Endothelial cell of umbilical vein (primary cell): Measurements from ENCODE around the gene IL22RA1. TPM values are rescaled to one million over a fixed set of nuclear protein-coding genes. Genes with fewer than 3 reads are reported as not detected.

Experiments used
- BruUV-seq: library from RNA; stranded (reverse); fragments of 400-500 nt; replicated peaks from 2 replicates; lab custom pipeline; 2021; lab: Mats Ljungman, UMichigan
- CTCF ChIA-PET: fragments of 300-600, 350-600 bp; sonication (Branson Sonifier 250); formaldehyde crosslinking; loops from one replicate; lab custom pipeline; 2021; ENCODE audit warnings: antibody characterized with exemption, inconsistent platforms; lab: Charles Lee
- POLR2A ChIA-PET: fragments of 300-600, 350-600 bp; sonication (Branson Sonifier 250); formaldehyde crosslinking; loops from one replicate; lab custom pipeline; 2021; ENCODE audit warnings: antibody characterized with exemption, inconsistent platforms; lab: Charles Lee
- DNase-seq: peaks from one replicate; pipeline ENCODE4 v3.0.0-alpha.2; 2011; ENCODE audit warnings: low read depth, low spot score
- FAIRE-seq: peaks from 2 replicates; lab custom pipeline; 2011; peaks lifted over from hg19 to GRCh38; lab: Jason Lieb, UNC
- H2AFZ ChIP-seq: 2 replicates; pipeline ENCODE4 v1.6.0; 2012; ENCODE audit warnings: low read depth, low read length, control low read depth, inconsistent platforms
- H3K27ac ChIP-seq: 2 replicates; pipeline ENCODE4 v1.5.1; 2011; ENCODE audit warnings: low read depth, mild to moderate bottlenecking, control low read depth, low read length, moderate library complexity; ENCODE audit not compliant: insufficient read depth
- H3K27me3 ChIP-seq, 2 experiments: 2 replicates each; pipeline versions ENCODE4 v1.6.0 to v1.6.1; 2011; ENCODE audit warnings: low read length in 2 of 2, mixed read lengths in 1 of 2; ENCODE audit not compliant: control insufficient read depth in 2 of 2, insufficient read depth in 2 of 2
- H3K36me3 ChIP-seq, 2 experiments: 2 replicates in 1 of 2; 3 replicates in 1 of 2; pipeline ENCODE4 v1.5.1; 2011; ENCODE audit warnings: low read length in 2 of 2, mild to moderate bottlenecking in 1 of 2, moderate library complexity in 1 of 2; ENCODE audit not compliant: control insufficient read depth in 2 of 2, insufficient read depth in 2 of 2; ENCODE audit errors: extremely low read depth in 1 of 2
- H3K4me1 ChIP-seq: 3 replicates; pipeline ENCODE4 v1.5.1; 2011; ENCODE audit warnings: mild to moderate bottlenecking, low read length; ENCODE audit not compliant: control insufficient read depth, insufficient read depth; ENCODE audit errors: extremely low read depth
- H3K4me2 ChIP-seq: 2 replicates; pipeline ENCODE4 v1.6.1; 2011; ENCODE audit warnings: low read length, control low read depth, mixed read lengths; ENCODE audit not compliant: insufficient read depth
- H3K4me3 ChIP-seq, 3 experiments: fragments of 200-600 bp in 1 of 3; sonication (generic), shearing (Covaris generic) in 1 of 3; replicated peaks in 1 of 3; 2 replicates each; pipeline ENCODE4 v1.5.1; 2011 to 2016; ENCODE audit warnings: control low read depth in 3 of 3, low read length in 3 of 3, mild to moderate bottlenecking in 2 of 3, inconsistent platforms in 1 of 3, low read depth in 1 of 3, moderate library complexity in 1 of 3; ENCODE audit not compliant: insufficient read depth in 1 of 3
- H3K79me2 ChIP-seq: 2 replicates; pipeline ENCODE4 v1.6.0; 2012; ENCODE audit warnings: low read length, inconsistent platforms; ENCODE audit not compliant: control insufficient read depth, insufficient read depth
- H3K9ac ChIP-seq: replicated peaks from 2 replicates; pipeline ENCODE3; 2011; ENCODE audit warnings: low read length, control low read depth; ENCODE audit not compliant: insufficient read depth; ENCODE audit errors: extremely low read depth
- H3K9me1 ChIP-seq: replicated peaks from 3 replicates; pipeline ENCODE4 v1.6.0; 2011; ENCODE audit warnings: mild to moderate bottlenecking, low read length; ENCODE audit not compliant: control insufficient read depth, insufficient read depth; ENCODE audit errors: extremely low read depth
- H3K9me3 ChIP-seq: replicated peaks from 2 replicates; pipeline ENCODE4 v1.5.1; 2012; ENCODE audit warnings: low read length, inconsistent platforms; ENCODE audit not compliant: control insufficient read depth, insufficient read depth
- H4K20me1 ChIP-seq: replicated peaks from 2 replicates; pipeline ENCODE3; 2011; ENCODE audit warnings: mild to moderate bottlenecking, low read length; ENCODE audit not compliant: control insufficient read depth, insufficient read depth; ENCODE audit errors: extremely low read depth
- EZH2 ChIP-seq: IDR thresholded peaks from 2 replicates; pipeline ENCODE4 v1.6.1; 2012; ENCODE audit warnings: borderline replicate concordance, low read depth, mild to moderate bottlenecking, moderate library complexity, low read length, inconsistent platforms; ENCODE audit not compliant: severe bottlenecking
- FOS ChIP-seq: IDR thresholded peaks from 2 replicates; pipeline ENCODE4 v1.6.1; 2011; ENCODE audit warnings: mild to moderate bottlenecking, low read length, moderate library complexity, borderline replicate concordance; ENCODE audit not compliant: insufficient read depth
- GATA2 ChIP-seq: IDR thresholded peaks from 2 replicates; pipeline ENCODE4 v1.7.0; 2011; ENCODE audit warnings: low read depth, mild to moderate bottlenecking, moderate library complexity, mixed read lengths, low read length; ENCODE audit not compliant: insufficient read length, insufficient read depth
- JUN ChIP-seq: IDR thresholded peaks from 2 replicates; pipeline ENCODE4 v1.6.1; 2011; ENCODE audit warnings: borderline replicate concordance, low read depth; ENCODE audit not compliant: insufficient read length, insufficient read depth
- MYC ChIP-seq: IDR thresholded peaks from one replicate; pipeline ENCODE4 v1.6.1; 2011; ENCODE audit warnings: mild to moderate bottlenecking, low read depth, low read length
- POLR2A ChIP-seq: IDR thresholded peaks from 2 replicates; pipeline ENCODE4 v1.6.1; 2012; ENCODE audit warnings: low read depth, mild to moderate bottlenecking, control low read depth, low read length
- POLR2AphosphoS5 ChIP-seq: IDR thresholded peaks from 2 replicates; pipeline ENCODE4 v1.6.1; 2012; ENCODE audit warnings: low read depth, mild to moderate bottlenecking, control low read depth, low read length, moderate library complexity; ENCODE audit not compliant: insufficient read depth
- dilution Hi-C: fragments of 300-500 bp; cut with MboI; formaldehyde crosslinking; loops from one replicate; pipeline ENCODE4 v1.15.0; 2019; ENCODE audit warnings: low sequenced_read_pairs; ENCODE audit not compliant: extremely low pct_ligation_motif_present
- intact Hi-C: fragments of 100-400 bp; cut with micrococcal nuclease; formaldehyde crosslinking; loops from one replicate; pipeline ENCODE4 v1.10.0; 2022
- polyA plus RNA-seq, 4 experiments: library from polyadenylated mRNA; depleted of rRNA in 3 of 4; stranded (reverse) in 3 of 4; unstranded in 1 of 4; fragments of >200 nt; gene quantifications; 2 replicates each; pipeline versions ENCODE4 v1.2.1 to v1.2.3, GENCODE V29; 2011 to 2012; ENCODE audit warnings: missing spikeins in 1 of 4
- total RNA-seq: library from RNA; stranded (reverse); gene quantifications from 2 replicates; pipeline ENCODE4 v1.2.3, GENCODE V29; 2021
- TF ChIP-seq, protein P1 (sequence below), 2 donors: IDR thresholded peaks; 1 replicate in 1 of 2; 2 replicates in 1 of 2; pipeline ENCODE4 v1.5.1; 2011; ENCODE audit warnings: low read length in 2 of 2, mild to moderate bottlenecking in 2 of 2, moderate library complexity in 2 of 2, control low read depth in 1 of 2, inconsistent platforms in 1 of 2, low read depth in 1 of 2; ENCODE audit not compliant: insufficient read depth in 1 of 2; ENCODE audit errors: extremely low read depth in 1 of 2
- TF ChIP-seq, protein P2 (sequence below): IDR thresholded peaks from 2 replicates; pipeline ENCODE4 v1.6.1; 2011; ENCODE audit not compliant: insufficient read depth, insufficient read length

IL22RA1 gene
- total and polyA plus RNA-seq, 2 donors (not counting 3 experiments of a cell fraction or from before 2014, with no cell fraction given): not detected

DNA sequence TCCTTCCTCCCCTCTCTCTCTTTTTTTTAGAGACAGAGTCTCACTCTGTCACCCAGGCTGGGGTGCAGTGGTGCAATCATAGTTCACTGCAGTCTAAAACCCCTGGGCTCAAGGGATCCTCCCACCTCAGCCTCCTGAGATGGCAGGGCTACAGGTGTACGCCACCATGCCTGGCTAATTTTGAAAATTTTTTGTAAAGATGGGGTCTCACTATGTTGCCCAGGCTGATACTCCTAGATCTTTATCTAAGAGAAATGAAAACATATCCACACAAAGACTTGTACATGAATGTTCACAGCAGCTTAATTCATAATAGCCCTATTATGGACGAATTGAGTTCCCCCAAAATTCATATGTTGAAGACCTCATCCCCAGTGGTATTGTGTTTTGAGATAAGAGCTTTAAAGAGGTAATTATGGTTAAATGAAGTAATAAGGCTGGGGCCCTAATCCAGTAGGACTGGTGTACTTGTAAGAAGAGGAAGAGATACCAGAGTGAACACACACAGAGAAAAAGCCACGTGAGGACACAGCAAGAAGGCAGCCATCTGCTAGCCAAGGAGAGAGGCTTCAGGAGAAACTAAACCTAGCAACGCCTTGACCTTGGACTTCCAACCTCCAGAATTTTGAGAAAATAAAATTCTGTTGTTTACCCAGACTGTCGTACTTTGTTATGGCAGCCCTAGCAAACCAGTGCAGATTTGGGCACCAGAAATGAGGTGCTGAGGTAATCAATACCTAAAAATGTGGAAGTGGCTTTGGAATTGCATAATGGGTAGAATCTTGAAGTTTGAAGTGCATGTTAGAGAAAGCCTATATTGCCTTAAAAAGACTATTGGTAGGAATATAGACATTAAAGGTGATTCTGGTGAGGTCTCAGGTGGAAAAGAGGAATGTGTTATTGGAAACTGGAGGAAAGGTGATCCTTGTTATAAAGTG is 31.0 kb upstream of the IL22RA1 start:
- TF ChIP-seq FOS (no peak), GATA2 (no peak), POLR2A (no peak), EZH2 (no peak), JUN (no peak), MYC (no peak), POLR2AphosphoS5 (no peak)
- TF ChIP-seq, protein P1, sequence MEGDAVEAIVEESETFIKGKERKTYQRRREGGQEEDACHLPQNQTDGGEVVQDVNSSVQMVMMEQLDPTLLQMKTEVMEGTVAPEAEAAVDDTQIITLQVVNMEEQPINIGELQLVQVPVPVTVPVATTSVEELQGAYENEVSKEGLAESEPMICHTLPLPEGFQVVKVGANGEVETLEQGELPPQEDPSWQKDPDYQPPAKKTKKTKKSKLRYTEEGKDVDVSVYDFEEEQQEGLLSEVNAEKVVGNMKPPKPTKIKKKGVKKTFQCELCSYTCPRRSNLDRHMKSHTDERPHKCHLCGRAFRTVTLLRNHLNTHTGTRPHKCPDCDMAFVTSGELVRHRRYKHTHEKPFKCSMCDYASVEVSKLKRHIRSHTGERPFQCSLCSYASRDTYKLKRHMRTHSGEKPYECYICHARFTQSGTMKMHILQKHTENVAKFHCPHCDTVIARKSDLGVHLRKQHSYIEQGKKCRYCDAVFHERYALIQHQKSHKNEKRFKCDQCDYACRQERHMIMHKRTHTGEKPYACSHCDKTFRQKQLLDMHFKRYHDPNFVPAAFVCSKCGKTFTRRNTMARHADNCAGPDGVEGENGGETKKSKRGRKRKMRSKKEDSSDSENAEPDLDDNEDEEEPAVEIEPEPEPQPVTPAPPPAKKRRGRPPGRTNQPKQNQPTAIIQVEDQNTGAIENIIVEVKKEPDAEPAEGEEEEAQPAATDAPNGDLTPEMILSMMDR (IDR thresholded peaks at IDR 0.05; ENCODE audit: extremely low read depth in 1 of 2, insufficient read depth in 1 of 2, low read depth in 1 of 2, low read length in 2 of 2): no peak
- TF ChIP-seq, protein P2, sequence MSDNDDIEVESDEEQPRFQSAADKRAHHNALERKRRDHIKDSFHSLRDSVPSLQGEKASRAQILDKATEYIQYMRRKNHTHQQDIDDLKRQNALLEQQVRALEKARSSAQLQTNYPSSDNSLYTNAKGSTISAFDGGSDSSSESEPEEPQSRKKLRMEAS: no peak
- ChIA-PET POLR2A (no interaction called here), CTCF (interaction anchor here (1.1 kb wide), 1 partner anchor 20 kb away, joined by 3 read pairs; no protein-coding TSS in a partner anchor)
- DNase-seq (no peak), FAIRE-seq (no peak)
- Histone ChIP-seq H3K27ac (no peak overlapping the region), H3K27me3 (peaks cover 12 to 16% of the 10 kb centered on the region in 2 experiments), H2AFZ (no peak overlapping the region), H3K4me3 (no peak overlapping the region), H3K4me1 (no peaks in the 10 kb centered on the region), H3K9me1 (no peaks in the 10 kb centered on the region), H3K4me2 (no peak overlapping the region), H3K9me3 (no peaks in the 10 kb centered on the region), H3K9ac (no peak overlapping the region), H3K79me2 (no peaks in the 10 kb centered on the region), H4K20me1 (no peaks in the 10 kb centered on the region), H3K36me3 (no peaks in the 10 kb centered on the region)
- BruUV-seq: no TSS peak
- intact Hi-C loops (no loop called here), dilution Hi-C loops (no loop called here)
